Heart left ventricle (tissue), 16 donors: ENCODE measurements around the gene FADS3. TPM values are rescaled to one million over a fixed set of nuclear protein-coding genes. Genes with fewer than 3 reads are reported as not detected.

Source experiments
- ATAC-seq, 4 donors: fragments of 200-7000 bp; cut with Tn5 transposase; one replicate each; pipeline ENCODE4 v1.9.1; 2020 to 2022; ENCODE audit warnings: moderate library complexity in 4 of 4, mild to moderate bottlenecking in 3 of 4, moderate number of reproducible peaks in 1 of 4
- DNase-seq, 5 donors: peaks; one replicate each; pipeline ENCODE4 v3.0.0-alpha.2; 2020
- H3K27ac ChIP-seq, 12 donors: fragments of 200-600 bp; sonication (generic) in 4 of 12; one replicate each; pipeline versions ENCODE4 v1.5.0 to v1.8.0; 2016 to 2022; ENCODE audit warnings: mild to moderate bottlenecking in 2 of 12
- H3K27me3 ChIP-seq, 9 donors: fragments of 200-600 bp; sonication (generic) in 2 of 9; one replicate each; pipeline versions ENCODE4 v1.5.1 to v1.8.0; 2016 to 2022; ENCODE audit warnings: mild to moderate bottlenecking in 3 of 9
- H3K36me3 ChIP-seq, 9 donors: fragments of 200-600 bp; sonication (generic) in 2 of 9; one replicate each; pipeline versions ENCODE4 v1.5.0 to v1.8.0; 2018 to 2022; ENCODE audit warnings: mild to moderate bottlenecking in 2 of 9
- H3K4me1 ChIP-seq, 12 donors: fragments of 200-600 bp; sonication (generic) in 4 of 12; one replicate each; pipeline versions ENCODE4 v1.5.0 to v1.8.0; 2016 to 2022; ENCODE audit warnings: mild to moderate bottlenecking in 3 of 12
- H3K4me3 ChIP-seq, 12 donors: fragments of 200-600 bp; sonication (generic) in 4 of 12; one replicate each; pipeline versions ENCODE4 v1.5.0 to v1.8.0; 2017 to 2022; ENCODE audit warnings: mild to moderate bottlenecking in 9 of 12, moderate library complexity in 4 of 12
- H3K9me3 ChIP-seq, 12 donors: fragments of 200-600 bp; sonication (generic) in 4 of 12; one replicate each; pipeline versions ENCODE4 v1.5.0 to v1.8.0; 2016 to 2022; ENCODE audit warnings: mild to moderate bottlenecking in 1 of 12
- CTCF ChIP-seq, 12 donors: fragments of 200-600 bp; sonication (generic) in 4 of 12; IDR thresholded peaks; one replicate each; pipeline versions ENCODE4 v1.5.0 to v1.8.0; 2018 to 2022; ENCODE audit warnings: antibody characterized with exemption in 12 of 12, mild to moderate bottlenecking in 5 of 12
- POLR2A ChIP-seq, 2 donors: fragments of 450-650 bp; IDR thresholded peaks; one replicate each; pipeline ENCODE4 v1.6.1; 2017; ENCODE audit warnings: antibody characterized with exemption in 2 of 2, mild to moderate bottlenecking in 2 of 2, moderate library complexity in 2 of 2
- WGBS, 4 donors: extraction: QIAGEN DNeasy Blood & Tissue Kit in 2 of 4; methylation state at CpG; one replicate each; pipeline versions ENCODE4 v1.1.5 to v1.1.7; 2013 to 2018; 5-methylcytosine and 5-hydroxymethylcytosine counted together
- intact Hi-C, 10 donors: fragments of 100-400 bp; cut with DNase I; formaldehyde crosslinking; loops; one replicate each; pipeline versions ENCODE4 v1.11.1 to v1.14.2; 2022
- polyA plus RNA-seq, 2 donors: library from polyadenylated mRNA; stranded (reverse); fragments of 200-250 nt; gene quantifications; one replicate each; pipeline ENCODE4 v1.2.3, GENCODE V29; 2013
- total RNA-seq, 9 donors: library from RNA; depleted of rRNA in 2 of 9; stranded (reverse); fragments of >200 nt in 2 of 9; fragmentation: NEBNext Ultra II Directional in 3 of 9; extraction: Animal tissue kit (Norgen Biotek cat#: 25700) in 3 of 9; gene quantifications; one replicate each; pipeline versions ENCODE4 v1.1.0 to v1.2.4, GENCODE V29; 2016 to 2023
- donor health status: ischemic (EF 13 %, LVEDD 7.1; RV severe dilation, severe dysfunction).
- donor health status: healthy with polysubstance abuse.
- donor health status: DM: no; HTN: yes; CAD: no.
- donor health status: DM: no; HTN: no; CAD: no.
- donor health status: ischemic (EF 25% LVEDD 6.9; RV normal size, moderate dysfunction).
- donor health status: ischemic (EF 25% LVEDD 5.7; RV mildly dilated, moderate dysfunction).
- donor health status: healthy.
- donor health status: DM: yes; HTN: yes; CAD: no.
- donor health status: ischemic (EF 35%, LVEDD 5.7; RV mildly dilated, moderate dysfunction).
- donor health status: nonischemic (EF 11% LVEDD 7.7; RV severe dilation, severe dysfunction).
- donor health status: DM: yes; HTN: yes; CAD: no.
- donor health status: PGD.
- donor health status: ischemic (EF 29% LVEDD 5.4; RV normal size, mild dysfunction).
- donor health status: nonischemic (EF 23%, LVEDD 6.1; RV moderate dilation, normal function).

The FADS3 gene
- total and polyA plus RNA-seq, 11 donors = 53.2 to 237 (median 79.6) TPM

DNA sequence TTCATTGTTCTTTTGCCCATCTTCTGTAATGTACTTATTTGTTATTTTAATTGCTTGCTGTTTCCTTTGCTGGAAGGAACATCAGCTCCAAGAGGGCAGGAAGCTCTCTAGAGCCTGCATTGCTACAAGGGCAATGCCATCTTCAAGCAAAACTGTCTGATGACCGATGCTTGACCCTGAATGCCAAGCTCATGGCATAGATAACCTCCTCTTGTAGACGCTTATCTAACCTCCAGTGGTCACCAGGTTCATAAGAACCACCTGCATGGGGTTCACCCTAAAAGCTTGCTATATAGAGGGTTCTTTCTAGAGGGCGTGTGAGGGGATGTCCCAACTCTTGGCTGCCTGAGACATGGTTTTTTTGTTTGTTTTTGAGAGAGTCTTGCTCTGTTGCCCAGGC lies 16.5 kb downstream of the FADS3 start:
- Histone ChIP-seq H3K4me1 (peaks cover 2 to 46% (median 25%) of the 10 kb centered on the region in 12 donors), H3K9me3 (no peaks in the 10 kb centered on the region), H3K27me3 (no peaks in the 10 kb centered on the region), H3K4me3 (no peak overlapping the region), H3K27ac (peak overlapping the region in 10 of 12 donors; percentile 42 to 90 (median 68)), H3K36me3 (peaks cover 0 to 51% (median 31%) of the 10 kb centered on the region in 9 donors)
- ATAC-seq (no peak), DNase-seq (no peak)
- 64 to 83% (median 70%) methylated on average over 3 of the region's 3 CpGs for WGBS, 4 donors
- TF ChIP-seq CTCF (IDR thresholded peaks at IDR 0.05) (no peak), POLR2A (IDR thresholded peaks at IDR 0.05) (no peak)
- intact Hi-C loops = loop anchor here in 7 of 10 donors (1.0 to 10.0 kb wide), 6 partner anchors 13 to 207 kb away; partner anchors contain the start of genes FADS1 (in 2 of the 7) and FADS3 (in 2 of the 7)

- no peak overlapping the region for H3K4me3 ChIP-seq
- peak overlapping the region; percentile 42 to 90 (median 68) for H3K27ac ChIP-seq
- WGBS, 4 donors = 52 to 82% (median 60%) methylated on average over 12 of the region's 12 CpGs
- DNase-seq (peak in 4 of 5 donors; percentile 72 to 88 (median 82)), ATAC-seq (peak; percentile 52 to 60 (median 54))
- H3K4me1 ChIP-seq = peaks cover 2 to 48% (median 23%) of the 10 kb centered on the region in 12 donors
- no peaks in the 10 kb centered on the region for H3K9me3 ChIP-seq
- H3K27me3 ChIP-seq = no peaks in the 10 kb centered on the region
- no peak for TF ChIP-seq CTCF (IDR thresholded peaks at IDR 0.05)
- TF ChIP-seq POLR2A (IDR thresholded peaks at IDR 0.05) = no peak
- intact Hi-C loops = loop anchor here in 7 of 10 donors (1.0 to 10.0 kb wide), 6 partner anchors 14 to 208 kb away; partner anchors contain the start of genes FADS1 (in 2 of the 7) and FADS3 (in 2 of the 7)
- peaks cover 0 to 47% (median 27%) of the 10 kb centered on the region in 9 donors for H3K36me3 ChIP-seq
Measured at GRCh38 chr11:61874377-61874809, 17.0 kb downstream of the FADS3 start.

DNA sequence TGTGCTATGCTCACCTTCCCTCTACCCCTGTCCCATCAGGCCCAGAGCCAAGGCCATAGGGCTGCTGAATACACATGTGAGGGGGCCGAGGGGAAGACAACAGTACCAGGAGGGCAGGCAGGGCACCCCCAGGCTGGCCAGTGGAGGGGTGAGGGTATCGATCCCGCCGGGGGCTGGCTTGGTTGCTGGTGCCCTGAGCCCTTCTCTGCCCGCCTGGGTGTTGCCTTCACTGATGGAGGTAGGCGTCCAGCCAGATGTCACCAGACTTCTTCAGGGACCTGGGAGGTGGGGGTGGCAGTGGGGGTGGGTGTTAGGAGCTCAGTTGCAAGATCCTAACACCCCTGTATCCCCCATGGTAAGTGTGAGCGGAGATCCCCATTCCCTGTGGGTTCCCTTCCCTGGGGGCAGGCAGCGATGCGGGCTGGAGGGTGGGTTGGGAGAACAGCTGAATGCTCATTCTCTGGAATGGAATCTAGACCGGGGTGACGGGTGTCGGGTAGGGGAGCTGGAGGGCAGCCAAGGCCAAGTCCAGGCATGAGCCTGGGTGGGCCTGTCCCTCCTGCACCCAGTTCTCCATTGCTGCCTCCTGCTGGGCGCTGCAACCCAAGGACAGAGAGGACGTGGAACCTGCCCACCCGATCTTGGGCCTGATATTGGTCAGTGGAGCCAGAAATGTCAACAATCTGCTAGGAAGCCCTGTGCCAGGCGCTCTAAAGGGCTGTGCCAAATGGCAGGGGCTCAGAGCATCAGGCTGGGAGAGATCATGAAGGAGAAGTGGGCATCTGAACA lies 17.6 kb downstream of the FADS3 start:
- 76 to 84% (median 80%) methylated on average over 16 of the region's 16 CpGs for WGBS, 4 donors
- H3K36me3 ChIP-seq = peaks cover 0 to 41% (median 21%) of the 10 kb centered on the region in 9 donors
- peak overlapping the region; percentile 42 to 90 (median 68) for H3K27ac ChIP-seq
- TF ChIP-seq POLR2A (IDR thresholded peaks at IDR 0.05) (no peak), CTCF (IDR thresholded peaks at IDR 0.05) (no peak)
- no peak overlapping the region for H3K4me3 ChIP-seq
- ATAC-seq (peak in 3 of 4 donors; percentile 3 to 19 (median 5)), DNase-seq (peak in 1 of 5 donors; percentile 47)
- intact Hi-C loops = loop anchor here in 7 of 10 donors (1.0 to 10.0 kb wide), 6 partner anchors 15 to 209 kb away; partner anchors contain the start of genes FADS1 (in 2 of the 7) and FADS3 (in 2 of the 7)
- H3K4me1 ChIP-seq = peaks cover 2 to 48% (median 20%) of the 10 kb centered on the region in 12 donors
- no peaks in the 10 kb centered on the region for H3K27me3 ChIP-seq
- no peaks in the 10 kb centered on the region for H3K9me3 ChIP-seq
